GM19351 (cell line): ENCODE results near the gene RAB26.
"Not testable (repeated sequence)": the region's sequence is repeated elsewhere in the genome, so short reads cannot be mapped to it uniquely, and the experiment has no call there.

Source experiments
- ATAC-seq: cut with Tn5 transposase; IDR thresholded peaks from one replicate; pipeline ENCODE4 v1.9.1; 2021; ENCODE audit warnings: mild to moderate bottlenecking, moderate library complexity; ENCODE audit not compliant: unreplicated experiment

The RAB26 gene

DNA sequence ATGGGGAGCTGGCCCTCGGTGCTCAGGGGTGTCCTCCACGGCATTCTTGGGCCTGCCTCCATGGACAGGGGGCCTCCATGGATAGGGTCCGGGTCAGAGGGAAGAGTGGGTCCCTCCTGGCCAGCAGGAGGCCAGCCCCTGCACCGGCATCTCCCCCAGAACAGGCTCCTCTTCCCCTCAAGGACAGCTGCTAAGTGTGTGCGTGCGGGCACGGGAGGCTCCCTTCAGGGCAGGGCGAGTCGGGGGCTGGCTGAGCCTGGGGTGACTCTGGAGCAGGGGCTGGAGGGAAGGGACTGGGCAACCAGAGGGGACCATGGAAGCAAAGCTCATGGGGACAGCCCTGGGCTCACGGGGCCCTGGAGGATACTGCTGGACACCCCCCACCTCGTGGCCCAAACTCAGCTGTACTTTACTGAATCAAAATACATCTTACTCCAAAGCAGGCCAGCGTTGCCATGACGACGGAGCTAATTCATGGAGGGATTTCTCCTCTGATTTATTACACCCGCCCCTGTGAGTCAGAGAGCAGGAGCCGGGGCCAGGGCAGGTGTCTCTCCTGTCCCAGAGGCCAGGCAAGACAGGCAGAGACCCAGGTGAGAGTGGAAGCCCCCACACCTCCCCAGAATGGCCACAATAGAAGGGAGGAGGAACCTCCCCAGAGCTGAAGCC lies 45.9 kb downstream of the RAB26 start:
- ATAC-seq: no peak

DNA sequence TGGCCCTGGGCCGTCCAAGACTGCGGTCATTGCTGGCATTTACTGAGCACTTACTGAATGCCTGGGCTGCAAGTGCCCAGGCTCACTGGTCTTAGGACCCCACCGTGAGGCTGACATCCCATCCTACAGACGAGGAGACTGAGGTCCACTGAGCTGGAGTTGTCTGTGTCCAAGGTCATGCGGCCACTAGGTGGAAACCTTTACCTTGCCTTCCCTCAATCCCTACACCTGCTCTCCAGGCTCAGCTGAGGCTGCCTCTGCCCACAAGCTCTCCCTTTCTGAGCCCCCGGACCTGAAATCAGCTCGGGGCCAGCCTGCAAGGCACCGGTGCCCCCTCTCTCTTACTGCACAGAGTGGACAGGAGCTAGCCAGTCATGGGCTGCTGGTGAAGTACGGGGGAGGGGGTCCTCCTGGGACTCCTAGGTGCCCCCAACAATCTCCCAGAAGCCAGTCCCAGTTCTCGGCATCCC lies 46.5 kb downstream of the RAB26 start:
- no peak for ATAC-seq

DNA sequence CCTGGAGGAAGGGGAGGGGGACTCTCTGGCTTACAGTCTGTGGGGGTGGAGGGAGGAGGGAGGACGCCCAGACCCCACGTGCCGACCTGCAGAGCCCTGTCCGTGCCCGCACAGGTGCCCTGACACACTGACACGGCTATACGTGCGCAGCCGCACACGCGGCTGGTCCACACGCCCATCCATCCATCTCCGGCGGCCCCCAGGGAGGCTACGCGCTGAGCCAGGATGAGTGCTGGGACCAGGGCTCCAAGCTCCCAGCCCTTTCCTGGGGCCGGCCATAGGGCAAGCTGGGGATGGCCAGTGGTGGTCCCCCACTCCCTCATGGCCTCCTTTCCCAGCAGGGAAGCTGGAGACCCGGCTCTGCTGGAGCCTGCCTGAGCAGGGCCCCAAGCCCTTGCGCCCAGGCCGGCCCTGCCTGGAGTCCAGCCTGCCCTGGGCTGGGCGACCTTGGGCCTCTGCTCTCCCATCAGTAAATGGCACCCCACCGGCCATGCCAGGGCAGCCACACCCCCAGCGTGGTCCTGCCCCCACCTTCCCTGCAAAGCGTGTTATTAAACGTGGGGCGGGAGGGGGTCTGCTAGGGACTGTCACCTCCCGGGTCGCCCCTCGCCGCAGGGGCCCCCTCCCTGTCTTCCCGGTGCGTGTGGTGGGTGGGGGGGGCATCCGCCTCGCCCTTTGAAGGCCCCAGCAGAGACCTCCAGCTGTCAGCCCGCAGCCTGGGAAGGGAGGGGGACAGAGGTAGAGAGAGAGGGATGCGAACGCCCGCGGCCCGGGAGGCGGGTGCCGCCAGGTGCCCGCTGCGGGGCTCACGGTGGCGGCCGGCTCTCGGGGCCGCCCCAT lies 47.1 kb downstream of the RAB26 start:
- ATAC-seq: no peak

DNA sequence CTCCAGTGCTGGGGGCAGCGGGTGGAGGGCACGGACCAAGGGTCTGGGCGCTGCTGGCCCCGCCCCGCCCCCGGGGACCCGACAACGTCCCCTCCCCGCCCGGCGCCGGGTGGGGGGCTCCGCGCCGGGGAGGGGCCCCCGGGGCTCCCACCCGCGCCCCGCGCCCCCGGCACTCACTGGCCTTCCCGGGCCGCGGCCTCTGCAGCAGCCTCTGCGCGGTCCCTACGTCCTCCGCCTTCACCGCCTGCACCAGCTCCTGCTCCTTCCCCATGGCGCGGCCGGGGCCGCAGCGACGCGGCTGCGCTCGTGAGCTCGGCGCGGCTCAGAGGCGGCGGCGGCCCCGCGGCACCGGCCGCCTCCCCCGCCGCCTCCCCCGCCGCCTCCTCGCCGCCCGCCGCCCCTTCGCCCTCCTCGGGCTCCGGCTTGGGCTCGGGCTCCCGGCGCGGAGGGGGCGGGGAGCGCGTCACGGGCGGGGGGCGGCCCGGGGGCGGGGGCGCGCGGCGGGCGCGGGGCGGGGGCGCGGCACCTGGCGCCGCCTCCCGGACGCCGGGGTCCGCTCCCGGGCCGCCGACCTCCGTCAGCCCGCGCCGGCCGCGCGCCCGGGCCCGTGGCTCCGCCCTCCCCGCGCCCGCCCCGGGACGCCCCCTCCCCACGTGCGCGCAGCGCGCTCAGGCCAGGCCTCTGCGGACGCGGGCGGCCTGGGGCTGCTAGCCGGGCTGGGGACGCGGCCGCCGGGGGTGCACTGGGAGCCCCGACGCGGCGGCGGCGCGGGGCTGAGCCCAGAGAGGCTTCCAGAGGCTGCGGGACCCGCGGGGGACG lies 47.9 kb downstream of the RAB26 start, which contains the start of gene CASKIN1:
Gene CASKIN1, minus strand, starts transcription at position 444 of the 819 bp plus-strand sequence. Its CDS starts 173 bp downstream, at position 271.
- ATAC-seq: no peak

DNA sequence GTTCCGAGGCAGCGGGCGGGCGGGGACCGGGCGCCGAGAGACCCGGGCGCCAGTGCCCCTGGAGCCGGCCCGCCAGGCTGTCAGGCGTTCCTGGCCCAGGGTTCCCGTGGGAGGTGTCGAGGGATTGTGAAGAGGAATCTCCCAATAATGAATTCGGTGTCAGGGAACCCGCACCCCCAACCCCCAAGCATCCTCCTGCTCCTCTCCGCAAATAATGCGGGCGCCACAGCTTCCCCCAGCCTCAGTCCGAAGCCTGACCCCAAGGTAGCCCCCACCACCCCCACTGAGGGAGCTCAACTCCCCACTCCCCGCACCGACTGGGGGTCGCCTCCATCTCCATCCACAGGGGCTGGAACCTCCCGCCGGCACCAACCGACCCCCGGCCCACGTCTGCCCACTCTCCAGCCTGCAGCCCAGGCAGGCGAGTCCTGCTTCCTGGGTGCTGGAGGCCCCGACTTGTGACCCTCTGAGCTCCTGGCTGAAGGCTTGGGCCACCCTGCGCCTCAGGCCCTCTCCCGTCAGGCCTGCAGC lies 48.6 kb downstream of the RAB26 start:
- ATAC-seq: no peak

DNA sequence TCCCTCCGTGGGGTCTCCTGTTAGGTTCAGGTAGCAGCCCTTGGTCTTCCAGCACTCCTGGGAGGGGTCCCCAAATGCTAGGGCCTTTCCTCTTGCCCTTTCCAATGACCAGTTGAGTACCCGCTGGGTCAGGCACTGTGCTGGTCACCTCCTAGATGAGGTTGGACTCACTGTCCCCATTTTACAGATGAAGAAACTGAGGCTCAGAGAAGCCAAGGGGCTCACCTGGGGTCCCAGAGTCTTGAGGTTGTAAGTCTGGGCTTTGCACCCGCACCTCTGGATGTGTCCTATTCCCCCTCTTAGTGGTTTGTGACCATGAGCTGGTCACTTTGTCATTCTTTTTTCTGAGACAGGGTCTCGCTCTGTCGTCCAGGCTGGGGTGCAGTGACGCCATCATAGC lies 49.3 kb downstream of the RAB26 start:
- no peak for ATAC-seq

DNA sequence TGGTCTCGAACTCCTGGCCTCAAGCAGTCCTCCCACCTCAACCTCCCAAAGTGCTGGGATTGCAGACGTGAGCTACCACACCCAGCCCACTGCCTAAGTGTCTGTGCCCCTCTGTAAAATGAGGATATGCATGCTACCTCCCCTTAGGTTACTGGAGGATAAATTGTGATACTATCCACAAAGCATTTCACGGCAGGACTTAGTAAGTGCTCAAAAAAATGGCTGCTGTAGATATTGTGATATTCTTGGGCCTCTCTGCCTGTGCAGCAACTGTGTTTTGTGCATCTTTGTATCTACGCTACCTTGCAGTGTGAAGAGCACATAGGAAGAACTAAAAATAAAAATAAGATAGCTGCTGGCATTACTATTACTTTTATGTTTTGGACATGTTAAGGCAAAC lies 49.9 kb downstream of the RAB26 start:
- ATAC-seq: no peak

DNA sequence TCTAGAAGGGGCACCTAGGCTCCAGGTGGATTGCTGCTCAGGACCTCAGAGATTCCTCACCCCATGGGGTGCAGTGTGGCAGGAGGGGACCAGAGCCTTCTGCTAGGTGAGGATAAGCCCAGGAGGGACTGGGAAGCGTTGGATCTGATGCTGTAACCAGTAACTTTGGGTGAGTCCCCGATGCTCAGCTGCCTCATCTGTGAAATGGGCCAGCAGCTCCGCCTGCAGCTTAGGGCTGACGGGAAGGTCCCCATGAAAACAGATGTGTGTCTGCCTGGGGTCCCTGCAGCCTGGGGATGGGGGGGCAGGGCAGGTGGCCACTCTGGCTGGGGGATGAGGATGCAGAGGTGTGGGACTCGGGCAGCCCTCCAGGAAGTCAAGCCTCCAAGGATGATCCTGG lies 50.7 kb downstream of the RAB26 start:
- no peak for ATAC-seq

DNA sequence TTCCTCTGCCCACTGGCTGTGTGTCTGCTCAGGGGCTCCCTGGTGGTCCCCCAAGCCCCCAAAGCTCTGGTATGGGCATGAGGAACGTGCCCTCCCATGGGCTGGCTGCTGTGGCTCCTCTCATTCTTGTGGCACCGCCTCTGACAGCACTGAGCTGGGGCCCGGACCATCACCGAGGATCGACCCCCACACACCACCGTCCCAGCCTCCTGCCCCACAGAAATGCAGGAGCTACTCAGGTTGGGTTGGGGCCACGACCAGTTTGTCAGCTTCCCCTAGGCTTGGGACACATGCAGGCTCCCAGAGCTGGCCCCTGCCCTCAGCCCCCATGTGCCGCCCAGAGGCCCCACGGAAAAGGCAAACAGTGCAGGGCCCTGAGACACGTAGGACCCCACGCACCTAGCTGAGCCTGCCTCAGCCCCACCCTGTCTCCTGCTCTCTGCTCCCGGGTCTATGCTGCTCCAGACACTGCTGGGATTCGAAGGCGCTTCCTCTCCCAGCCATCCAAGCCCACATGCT lies 51.3 kb downstream of the RAB26 start:
- ATAC-seq: no peak

DNA sequence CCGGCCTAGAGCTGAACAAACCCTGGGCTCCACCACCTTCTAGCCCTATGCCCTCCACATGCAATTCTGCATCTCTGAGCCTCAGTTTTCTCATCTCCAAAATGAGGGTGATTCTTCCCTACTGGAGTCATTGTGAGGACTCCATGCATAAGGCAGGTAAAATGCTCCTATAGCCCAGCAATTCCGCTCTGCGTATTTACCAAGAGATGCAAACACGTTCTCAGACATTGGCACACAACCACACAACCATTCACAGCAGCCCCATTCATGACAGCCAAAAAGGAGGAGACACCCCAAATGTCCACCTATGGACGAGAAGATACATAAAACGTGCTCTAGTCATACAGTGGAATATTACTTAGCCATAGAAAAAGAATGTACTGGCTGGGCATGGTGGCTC lies 51.9 kb downstream of the RAB26 start:
- no peak for ATAC-seq

DNA sequence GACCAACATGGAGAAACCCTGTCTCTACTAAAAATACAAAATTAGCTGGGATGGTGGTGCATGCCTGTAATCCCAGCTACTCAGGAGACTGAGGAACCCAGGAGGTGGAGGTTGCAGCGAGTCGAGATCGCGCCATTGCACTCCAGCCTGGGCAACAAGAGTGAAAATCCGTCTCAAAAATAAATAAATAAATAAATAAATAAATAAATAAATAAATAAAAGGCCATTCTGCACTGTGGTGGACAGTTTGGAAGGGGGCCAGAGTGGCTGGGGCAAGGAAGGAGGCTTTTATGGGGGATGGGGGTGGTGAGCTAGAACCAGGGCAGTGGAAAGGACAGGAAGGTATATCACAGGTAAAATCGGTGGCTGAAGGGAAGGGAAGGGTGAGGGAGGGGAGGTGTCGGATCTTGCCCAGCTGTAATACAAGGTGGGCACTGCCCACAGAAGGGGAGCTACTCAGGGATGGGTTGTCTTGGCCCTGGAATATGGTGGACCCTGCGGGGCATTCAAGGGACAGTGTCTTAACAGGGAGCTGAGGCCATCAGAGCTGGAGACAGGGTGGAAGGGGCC lies 54.8 kb downstream of the RAB26 start:
- ATAC-seq: not testable (repeated sequence)
